H1 (cell line): Measurements from ENCODE around the gene IGF1. TPM values are rescaled to one million over a fixed set of nuclear protein-coding genes. Genes with fewer than 3 reads are reported as not detected.

Experiments
- CTCF ChIA-PET: fragments of 300-600 bp; sonication (Branson Sonifier 250); formaldehyde crosslinking; loops from one replicate; lab custom pipeline; 2021; ENCODE audit not compliant: partially characterized antibody; lab: Charles Lee
- POLR2A ChIA-PET: fragments of 300-600 bp; sonication (Branson Sonifier 250); formaldehyde crosslinking; loops from one replicate; lab custom pipeline; 2021; ENCODE audit warnings: inconsistent platforms; ENCODE audit not compliant: partially characterized antibody; lab: Charles Lee
- DNase-seq, 2 experiments: peaks; one replicate each; pipeline versions ENCODE4 v3.0.0 to v3.0.0-alpha.2; 2010 to 2022; ENCODE audit warnings: low spot score in 2 of 2, low read depth in 1 of 2, mixed read lengths in 1 of 2
- FAIRE-seq: peaks from 2 replicates; lab custom pipeline; 2011; peaks lifted over from hg19 to GRCh38; lab: Jason Lieb, UNC
- H2AFZ ChIP-seq: 2 replicates; pipeline ENCODE4 v1.8.1; 2012; ENCODE audit warnings: low read length, inconsistent platforms
- H2AK5ac ChIP-seq: 2 replicates; pipeline ENCODE4 v1.6.1; 2013; ENCODE audit warnings: low read depth, low read length
- H2BK120ac ChIP-seq: replicated peaks from 2 replicates; pipeline ENCODE3; 2013; ENCODE audit warnings: low read depth, low read length, inconsistent platforms
- H2BK12ac ChIP-seq: 2 replicates; pipeline ENCODE4 v1.6.1; 2013; ENCODE audit warnings: low read depth, low read length
- H2BK15ac ChIP-seq: 2 replicates; pipeline ENCODE4 v1.6.1; 2013; ENCODE audit warnings: low read length
- H2BK20ac ChIP-seq: 2 replicates; pipeline ENCODE4 v1.6.1; 2013; ENCODE audit warnings: low read length
- H2BK5ac ChIP-seq: 2 replicates; pipeline ENCODE4 v1.6.1; 2013; ENCODE audit warnings: low read depth, low read length
- H3K14ac ChIP-seq: 2 replicates; pipeline ENCODE4 v1.6.1; 2013; ENCODE audit warnings: inconsistent platforms; ENCODE audit not compliant: insufficient read length
- H3K18ac ChIP-seq: 2 replicates; pipeline ENCODE4 v1.6.1; 2013; ENCODE audit warnings: low read length; ENCODE audit errors: extremely low read depth
- H3K23ac ChIP-seq: 2 replicates; pipeline ENCODE4 v1.6.1; 2013; ENCODE audit warnings: inconsistent platforms; ENCODE audit not compliant: insufficient read length
- H3K23me2 ChIP-seq: 2 replicates; pipeline ENCODE4 v1.6.1; 2013; ENCODE audit warnings: low read depth, low read length
- H3K27ac ChIP-seq: 2 replicates; pipeline ENCODE4 v1.6.1; 2011; ENCODE audit warnings: low read depth, low read length, inconsistent platforms
- H3K27me3 ChIP-seq, 4 experiments: replicated peaks in 1 of 4; 1 replicate in 1 of 4; 2 replicates in 3 of 4; pipeline versions ENCODE4 v1.6.1 to v1.8.1; 2011 to 2013; ENCODE audit warnings: low read length in 3 of 4, mild to moderate bottlenecking in 3 of 4, inconsistent platforms in 2 of 4, mixed read lengths in 2 of 4, moderate library complexity in 1 of 4; ENCODE audit not compliant: control insufficient read depth in 3 of 4, insufficient read depth in 3 of 4; ENCODE audit errors: extremely low read depth in 1 of 4
- H3K36me3 ChIP-seq, 4 experiments: 2 replicates each; pipeline versions ENCODE4 v1.6.1 to v1.8.1; 2011 to 2013; ENCODE audit warnings: mild to moderate bottlenecking in 4 of 4, low read length in 3 of 4, moderate library complexity in 2 of 4, control low read depth in 1 of 4, inconsistent platforms in 1 of 4; ENCODE audit not compliant: insufficient read depth in 4 of 4, control insufficient read depth in 2 of 4
- H3K4ac ChIP-seq: replicated peaks from 2 replicates; pipeline ENCODE3; 2013; ENCODE audit warnings: low read length, low read depth, mixed read lengths, inconsistent platforms; ENCODE audit not compliant: insufficient read length
- H3K4me1 ChIP-seq, 4 experiments: replicated peaks in 1 of 4; 1 replicate in 1 of 4; 2 replicates in 3 of 4; pipeline versions ENCODE4 v1.6.1 to v1.8.1; 2011 to 2013; ENCODE audit warnings: low read length in 3 of 4, inconsistent platforms in 2 of 4, mixed read lengths in 1 of 4; ENCODE audit not compliant: insufficient read depth in 4 of 4, control insufficient read depth in 3 of 4
- H3K4me2 ChIP-seq, 2 experiments: 2 replicates each; pipeline versions ENCODE4 v1.6.1 to v1.8.1; 2011 to 2013; ENCODE audit warnings: low read depth in 2 of 2, low read length in 2 of 2, control low read depth in 1 of 2, inconsistent platforms in 1 of 2, mild to moderate bottlenecking in 1 of 2; ENCODE audit not compliant: insufficient read depth in 1 of 2
- H3K4me3 ChIP-seq, 4 experiments: fragments of 200-600, 300-600 bp in 1 of 4; sonication (generic), shearing (Covaris generic), sonication (Bioruptor Twin) in 1 of 4; 2 replicates each; pipeline versions ENCODE4 v1.5.1 to v1.8.1; 2011 to 2016; ENCODE audit warnings: low read length in 4 of 4, low read depth in 3 of 4, control low read depth in 2 of 4, inconsistent platforms in 2 of 4, mild to moderate bottlenecking in 2 of 4, mixed read lengths in 1 of 4, moderate library complexity in 1 of 4; ENCODE audit not compliant: insufficient read depth in 2 of 4; ENCODE audit errors: extremely low read depth in 1 of 4
- H3K56ac ChIP-seq: replicated peaks from 2 replicates; pipeline ENCODE3; 2013; ENCODE audit warnings: low read depth, mild to moderate bottlenecking, mixed read lengths, low read length, inconsistent platforms; ENCODE audit not compliant: insufficient read length
- H3K79me1 ChIP-seq: 2 replicates; pipeline ENCODE4 v1.6.1; 2013; ENCODE audit warnings: low read depth, low read length, control low read depth
- H3K79me2 ChIP-seq, 2 experiments: 2 replicates each; pipeline versions ENCODE4 v1.6.1 to v1.8.1; 2012 to 2013; ENCODE audit warnings: low read length in 2 of 2, mild to moderate bottlenecking in 2 of 2, inconsistent platforms in 1 of 2; ENCODE audit not compliant: insufficient read depth in 2 of 2, control insufficient read depth in 1 of 2
- H3K9ac ChIP-seq, 4 experiments: replicated peaks in 1 of 4; 1 replicate in 1 of 4; 2 replicates in 3 of 4; pipeline versions ENCODE4 v1.6.1 to v1.8.1; 2011 to 2013; ENCODE audit warnings: low read depth in 3 of 4, low read length in 3 of 4, control low read depth in 2 of 4, mild to moderate bottlenecking in 2 of 4, moderate library complexity in 2 of 4, inconsistent platforms in 1 of 4; ENCODE audit errors: extremely low read depth in 1 of 4
- H3K9me3 ChIP-seq, 2 experiments: 2 replicates each; pipeline versions ENCODE4 v1.6.1 to v1.8.1; 2012 to 2013; ENCODE audit warnings: mild to moderate bottlenecking in 2 of 2, moderate library complexity in 2 of 2, control low read depth in 1 of 2, inconsistent platforms in 1 of 2, low read depth in 1 of 2, low read length in 1 of 2, mixed read lengths in 1 of 2; ENCODE audit not compliant: insufficient read depth in 2 of 2
- H4K20me1 ChIP-seq, 2 experiments: replicated peaks in 1 of 2; 2 replicates each; pipeline versions ENCODE3 to v1.8.1; 2011 to 2013; ENCODE audit warnings: inconsistent platforms in 2 of 2, low read length in 2 of 2, mild to moderate bottlenecking in 1 of 2; ENCODE audit not compliant: insufficient read depth in 2 of 2, control insufficient read depth in 1 of 2
- H4K5ac ChIP-seq: 2 replicates; pipeline ENCODE4 v1.6.1; 2013; ENCODE audit warnings: low read length, low read depth, mixed read lengths, inconsistent platforms; ENCODE audit not compliant: insufficient read length
- H4K8ac ChIP-seq: 2 replicates; pipeline ENCODE4 v1.8.0; 2013; ENCODE audit warnings: mild to moderate bottlenecking, moderate library complexity, low read length, inconsistent platforms; ENCODE audit not compliant: insufficient read depth; ENCODE audit errors: extremely low read depth
- H4K91ac ChIP-seq: replicated peaks from 2 replicates; pipeline ENCODE3; 2013; ENCODE audit warnings: low read length, mixed read lengths, inconsistent platforms; ENCODE audit not compliant: insufficient read length
- ASH2L ChIP-seq: fragments of 200-600, 300-600 bp; sonication (generic); IDR thresholded peaks from one replicate; pipeline ENCODE4 v1.7.1; 2017; ENCODE audit warnings: low read length
- SRF ChIP-seq: IDR thresholded peaks from 2 replicates; pipeline ENCODE4 v1.6.1; 2011; ENCODE audit warnings: mild to moderate bottlenecking, low read depth, low read length, moderate library complexity
- ZNF274 ChIP-seq: IDR thresholded peaks from 2 replicates; pipeline ENCODE4 v1.7.0; 2012; ENCODE audit warnings: low read length, borderline replicate concordance; ENCODE audit errors: extremely low read depth
- WGBS, 2 experiments: shearing (Covaris generic) in 1 of 2; methylation state at CpG; one replicate each; pipeline versions ENCODE4 v1.1.6 to v1.1.7; 2013 to 2015; ENCODE audit warnings: low lambda C conversion rate in 2 of 2, mixed read lengths in 2 of 2, inconsistent platforms in 1 of 2, low coverage in 1 of 2, missing lambda C conversion rate in 1 of 2; ENCODE audit not compliant: insufficient replicate concordance in 2 of 2, insufficient coverage in 1 of 2, insufficient read length in 1 of 2; ENCODE audit errors: extremely low coverage in 1 of 2, missing lambda C conversion rate in 1 of 2; 5-methylcytosine and 5-hydroxymethylcytosine counted together
- polyA plus RNA-seq, 7 experiments: library from polyadenylated mRNA; depleted of rRNA in 3 of 7; stranded (reverse) in 5 of 7; unstranded in 2 of 7; fragments of >200 nt in 5 of 7; fragments of 200-250 nt in 2 of 7; gene quantifications; 1 replicate in 5 of 7; 2 replicates in 1 of 7; 4 replicates in 1 of 7; pipeline versions ENCODE4 v1.2.1 to v1.2.3, GENCODE V29; 2011 to 2013; ENCODE audit warnings: missing spikeins in 2 of 7, mixed read lengths in 2 of 7
- total RNA-seq: library from RNA; stranded (reverse); fragmentation: NEBNext Ultra II Directional; extraction: Animal tissue kit (Norgen Biotek cat#: 25700); gene quantifications from 2 replicates; pipeline ENCODE4 v1.2.1, GENCODE V29; 2021

Gene IGF1
- total and polyA plus RNA-seq, 2 of the 8 experiments (the other 6 are each of a cell fraction or from before 2014, with no cell fraction given) = not detected

DNA sequence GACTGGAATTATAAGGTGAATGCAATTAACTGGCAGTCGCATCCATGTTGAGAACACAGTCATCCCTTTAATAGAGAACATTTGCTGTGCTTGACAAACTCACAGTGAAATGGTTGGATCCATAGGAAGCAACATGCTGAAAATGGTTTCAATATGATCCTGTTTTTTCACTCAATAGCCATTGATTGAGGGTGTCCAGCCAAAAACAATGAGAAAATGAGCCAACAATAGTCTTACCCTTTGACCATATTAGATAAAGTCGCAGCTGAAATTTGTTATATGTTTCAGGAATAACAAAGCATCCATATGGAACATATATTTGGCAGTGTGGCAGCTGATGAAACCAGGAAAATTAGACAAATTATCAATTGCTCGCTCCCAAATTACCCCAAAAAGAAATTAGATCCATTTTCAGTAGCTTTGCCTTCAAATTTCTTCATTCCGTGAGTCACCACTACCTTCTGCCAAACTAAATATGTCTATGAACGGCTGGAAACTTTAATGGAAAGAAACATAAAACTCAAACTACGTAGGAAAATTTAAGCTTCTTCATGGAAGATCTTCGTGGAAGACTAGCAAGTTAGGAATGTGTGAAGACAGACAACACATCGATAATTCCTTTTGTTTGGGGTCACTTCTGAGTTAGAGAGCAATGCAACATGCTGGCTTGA is 17.4 kb downstream of the IGF1 start:
- H2BK20ac ChIP-seq = no peak overlapping the region
- no peak overlapping the region for H3K4me2 ChIP-seq
- H3K79me1 ChIP-seq = no peaks in the 10 kb centered on the region
- ChIA-PET CTCF (interaction anchor here (0.7 to 1.0 kb wide), 2 partner anchors 9 to 21 kb away, joined by 4 read pairs; no protein-coding TSS in a partner anchor), POLR2A (no interaction called here)
- no peaks in the 10 kb centered on the region for H3K9me3 ChIP-seq
- no peak overlapping the region for H2AFZ ChIP-seq
- no peak overlapping the region for H3K4me3 ChIP-seq
- WGBS, 2 experiments = 93% methylated on average over 8 of the region's 8 CpGs; no CpG with 5 or more reads in 1 of the 2 experiments
- H3K9ac ChIP-seq = no peak overlapping the region
- H3K79me2 ChIP-seq = no peaks in the 10 kb centered on the region
- no peaks in the 10 kb centered on the region for H4K20me1 ChIP-seq
- no peak overlapping the region for H3K4ac ChIP-seq
- H3K4me1 ChIP-seq = no peaks in the 10 kb centered on the region
- H3K36me3 ChIP-seq = no peaks in the 10 kb centered on the region
- no peak overlapping the region for H2BK120ac ChIP-seq
- H3K56ac ChIP-seq = no peak overlapping the region
- H3K18ac ChIP-seq = no peak overlapping the region
- no peaks in the 10 kb centered on the region for H3K27me3 ChIP-seq
- no peak overlapping the region for H2BK5ac ChIP-seq
- no peak overlapping the region for H2BK15ac ChIP-seq
- no peak overlapping the region for H4K5ac ChIP-seq
- H3K14ac ChIP-seq = no peak overlapping the region
- H3K23me2 ChIP-seq = no peaks in the 10 kb centered on the region
- TF ChIP-seq SRF (no peak), ZNF274 (no peak), ASH2L (no peak)
- FAIRE-seq = no peak
- no peak overlapping the region for H4K91ac ChIP-seq
- no peak overlapping the region for H3K23ac ChIP-seq
- H2BK12ac ChIP-seq = no peak overlapping the region
- H2AK5ac ChIP-seq = no peak overlapping the region
- DNase-seq = no peak
- H4K8ac ChIP-seq = no peak overlapping the region
- H3K27ac ChIP-seq = no peak overlapping the region
